ENCODE measurements around the gene AGPAT2. TPM values are rescaled to one million over a fixed set of nuclear protein-coding genes. Genes with fewer than 3 reads are reported as not detected.

Gene AGPAT2
- total and polyA plus RNA-seq, 7 experiments from 2014 or later, result 2.3 to 20.6 (median 12.0) TPM

DNA sequence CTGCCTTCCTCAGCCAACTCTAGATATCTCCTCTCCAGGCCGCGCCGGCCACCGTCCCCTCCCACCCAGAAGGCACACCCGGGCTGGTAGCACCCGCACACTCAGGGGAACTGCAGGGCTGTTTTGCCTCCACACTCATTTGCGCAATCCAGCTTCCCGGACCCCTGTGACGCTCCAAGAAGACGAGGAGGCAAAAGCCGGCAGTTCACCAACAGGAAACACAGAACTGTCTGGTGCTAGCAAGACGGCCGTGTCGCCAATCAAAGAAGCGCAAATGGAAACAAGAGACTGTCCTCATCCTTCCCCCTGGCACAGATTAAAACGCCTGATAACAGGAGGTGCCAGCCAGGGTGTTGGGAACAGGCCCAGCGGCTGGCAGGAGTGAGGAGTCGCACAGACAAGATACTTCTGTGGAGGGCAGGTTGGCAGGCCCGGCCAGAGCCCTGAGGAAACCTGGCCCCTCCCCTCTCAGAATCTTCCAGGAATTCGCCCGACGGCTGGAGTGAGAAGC, 7.8 kb downstream of the AGPAT2 start:
- H3K36me3 Mint-ChIP-seq, result no peaks in the 10 kb centered on the region
- Histone ChIP-seq H3K27me3 (ENCODE audit: control insufficient read depth in 2 of 2, insufficient read depth in 2 of 2, low read length in 2 of 2) (no peaks in the 10 kb centered on the region), H3K9me3 (ENCODE audit: control insufficient read depth in 2 of 3, low read length in 3 of 3) (no peaks in the 10 kb centered on the region), H3K27ac (ENCODE audit: low read depth, low read length) (no peak overlapping the region), H3K36me3 (ENCODE audit: control insufficient read depth in 2 of 3, insufficient read depth in 3 of 3, low read length in 3 of 3) (peaks cover 0 to 8% (median 0%) of the 10 kb centered on the region in 3 experiments), H3K4me3 (ENCODE audit: low read length) (no peak overlapping the region), H3K4me1 (ENCODE audit: control insufficient read depth in 2 of 2, insufficient read depth in 2 of 2, low read length in 2 of 2) (no peaks in the 10 kb centered on the region)
- ATAC-seq (peak; percentile 40), DNase-seq (no peak)
- POLR2A ChIA-PET, result no interaction called here
- CTCF ChIA-PET, result no interaction called here
- intact Hi-C loops (cut with micrococcal nuclease), result no loop called here
- peaks cover 0 to 8% (median 0%) of the 10 kb centered on the region in 7 donors for H3K4me1 Mint-ChIP-seq
- H3K4me3 Mint-ChIP-seq, result no peak overlapping the region
- no peaks in the 10 kb centered on the region for H3K27me3 Mint-ChIP-seq
- H3K9me3 Mint-ChIP-seq, result no peaks in the 10 kb centered on the region
- H3K27ac Mint-ChIP-seq, result peak overlapping the region in 1 of 9 donors; percentile 51

DNA sequence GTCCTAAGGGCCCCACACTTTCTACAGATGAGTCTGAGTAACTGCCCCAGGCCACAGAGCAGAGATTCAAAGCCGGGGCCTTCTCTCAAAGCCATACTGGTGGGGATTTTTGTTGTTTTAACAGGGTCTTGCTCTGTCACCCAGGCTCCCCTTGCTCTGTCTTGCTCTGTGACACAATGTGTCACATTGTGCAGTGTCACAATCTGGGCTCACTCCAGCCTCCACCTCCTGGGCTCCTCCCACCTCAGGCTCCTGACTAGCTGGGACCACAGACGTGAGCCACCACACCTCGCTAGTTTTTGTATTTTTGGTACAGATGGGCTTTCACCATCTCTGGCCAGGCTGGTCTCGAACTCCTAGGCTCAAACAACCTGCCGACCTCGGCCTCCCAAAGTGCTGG, 8.6 kb downstream of the AGPAT2 start:
- H3K36me3 ChIP-seq (ENCODE audit: control insufficient read depth in 2 of 3, insufficient read depth in 3 of 3, low read length in 3 of 3), result peaks cover 0 to 8% (median 0%) of the 10 kb centered on the region in 3 experiments
- no peak for DNase-seq
- H3K4me3 ChIP-seq (ENCODE audit: low read length), result no peak overlapping the region
- intact Hi-C loops (cut with micrococcal nuclease), result no loop called here
- peak; percentile 71 for ATAC-seq
- ChIA-PET CTCF (no interaction called here), POLR2A (no interaction called here)
- Mint-ChIP-seq H3K9me3 (no peaks in the 10 kb centered on the region), H3K4me1 (peaks cover 0 to 8% (median 0%) of the 10 kb centered on the region in 7 donors), H3K27ac (no peak overlapping the region), H3K4me3 (no peak overlapping the region), H3K36me3 (no peaks in the 10 kb centered on the region), H3K27me3 (no peaks in the 10 kb centered on the region)
- no peak overlapping the region for H3K27ac ChIP-seq (ENCODE audit: low read depth, low read length)
- H3K4me1 ChIP-seq (ENCODE audit: control insufficient read depth in 2 of 2, insufficient read depth in 2 of 2, low read length in 2 of 2), result no peaks in the 10 kb centered on the region
- no peaks in the 10 kb centered on the region for H3K27me3 ChIP-seq (ENCODE audit: control insufficient read depth in 2 of 2, insufficient read depth in 2 of 2, low read length in 2 of 2)
- no peaks in the 10 kb centered on the region for H3K9me3 ChIP-seq (ENCODE audit: control insufficient read depth in 2 of 3, low read length in 3 of 3)

GRCh38 chr9:136678034-136678433, 9.2 kb downstream of the AGPAT2 start:
- no peaks in the 10 kb centered on the region for H3K9me3 Mint-ChIP-seq
- no peak for DNase-seq
- Histone ChIP-seq H3K27ac (ENCODE audit: low read depth, low read length) (no peak overlapping the region), H3K9me3 (ENCODE audit: control insufficient read depth in 2 of 3, low read length in 3 of 3) (no peaks in the 10 kb centered on the region), H3K36me3 (ENCODE audit: control insufficient read depth in 2 of 3, insufficient read depth in 3 of 3, low read length in 3 of 3) (peaks cover 0 to 8% (median 0%) of the 10 kb centered on the region in 3 experiments), H3K4me3 (ENCODE audit: low read length) (no peak overlapping the region), H3K4me1 (ENCODE audit: control insufficient read depth in 2 of 2, insufficient read depth in 2 of 2, low read length in 2 of 2) (no peaks in the 10 kb centered on the region), H3K27me3 (ENCODE audit: control insufficient read depth in 2 of 2, insufficient read depth in 2 of 2, low read length in 2 of 2) (no peaks in the 10 kb centered on the region)
- no peak overlapping the region for H3K27ac Mint-ChIP-seq
- H3K4me1 Mint-ChIP-seq, result peaks cover 0 to 8% (median 0%) of the 10 kb centered on the region in 7 donors
- no peak for ATAC-seq
- ChIA-PET POLR2A (no interaction called here), CTCF (no interaction called here)
- H3K4me3 Mint-ChIP-seq, result no peak overlapping the region
- no peaks in the 10 kb centered on the region for H3K36me3 Mint-ChIP-seq
- H3K27me3 Mint-ChIP-seq, result no peaks in the 10 kb centered on the region
- intact Hi-C loops (cut with micrococcal nuclease), result no loop called here

DNA sequence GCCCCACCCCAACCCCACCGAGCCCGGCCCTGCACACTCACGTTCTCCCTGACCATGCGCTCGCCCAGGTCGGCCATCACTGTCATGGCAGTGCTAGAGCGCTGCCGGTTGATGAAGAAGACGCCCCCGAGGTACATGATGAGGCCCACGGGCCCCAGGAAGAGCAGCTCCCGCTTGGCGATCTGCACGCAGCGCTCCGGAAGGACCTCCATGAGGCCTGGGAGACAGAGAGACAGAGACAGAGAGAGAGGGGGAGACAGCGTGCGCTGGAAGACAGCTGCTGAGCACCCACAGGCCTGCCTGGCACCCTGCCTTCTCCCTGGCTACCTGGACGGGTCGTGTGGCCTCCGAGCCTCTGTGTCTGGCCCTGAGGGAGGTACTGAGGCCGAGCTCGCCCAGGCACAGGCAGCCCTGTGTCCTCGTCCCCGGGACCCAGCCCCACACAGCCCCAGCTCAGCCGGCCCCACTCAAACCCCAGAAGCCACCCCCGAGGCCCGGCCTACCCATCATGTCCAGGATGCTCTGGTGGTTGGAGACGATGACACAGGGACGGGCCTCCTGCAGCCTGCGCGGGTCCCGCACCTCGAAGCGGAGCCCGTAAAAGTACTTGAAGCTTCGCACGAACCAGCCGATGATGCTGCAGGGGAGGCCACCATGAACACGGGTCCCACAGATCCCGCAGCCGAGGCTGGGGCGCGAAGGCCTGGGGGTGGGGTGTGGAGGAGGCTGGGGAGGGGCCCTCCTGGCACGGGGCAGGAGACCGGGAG, 10.2 kb downstream of the AGPAT2 start:
- H3K9me3 Mint-ChIP-seq, result no peaks in the 10 kb centered on the region
- H3K27me3 ChIP-seq (ENCODE audit: control insufficient read depth in 2 of 2, insufficient read depth in 2 of 2, low read length in 2 of 2), result no peaks in the 10 kb centered on the region
- ATAC-seq (no peak), DNase-seq (no peak)
- no peak overlapping the region for H3K4me3 ChIP-seq (ENCODE audit: low read length)
- H3K4me1 ChIP-seq (ENCODE audit: control insufficient read depth in 2 of 2, insufficient read depth in 2 of 2, low read length in 2 of 2), result no peaks in the 10 kb centered on the region
- intact Hi-C loops (cut with micrococcal nuclease), result no loop called here
- H3K36me3 ChIP-seq (ENCODE audit: control insufficient read depth in 2 of 3, insufficient read depth in 3 of 3, low read length in 3 of 3), result peaks cover 0 to 8% (median 0%) of the 10 kb centered on the region in 3 experiments
- no peaks in the 10 kb centered on the region for H3K9me3 ChIP-seq (ENCODE audit: control insufficient read depth in 2 of 3, low read length in 3 of 3)
- CTCF ChIA-PET, result interaction anchor here (0.6 kb wide), 1 partner anchor 458 kb away, joined by 4 read pairs; no protein-coding TSS in a partner anchor
- H3K4me1 Mint-ChIP-seq, result peaks cover 0 to 8% (median 0%) of the 10 kb centered on the region in 7 donors
- H3K27me3 Mint-ChIP-seq, result no peaks in the 10 kb centered on the region
- POLR2A ChIA-PET, result no interaction called here
- H3K36me3 Mint-ChIP-seq, result no peaks in the 10 kb centered on the region
- no peak overlapping the region for H3K27ac Mint-ChIP-seq
- H3K4me3 Mint-ChIP-seq, result no peak overlapping the region
- H3K27ac ChIP-seq (ENCODE audit: low read depth, low read length), result no peak overlapping the region

DNA sequence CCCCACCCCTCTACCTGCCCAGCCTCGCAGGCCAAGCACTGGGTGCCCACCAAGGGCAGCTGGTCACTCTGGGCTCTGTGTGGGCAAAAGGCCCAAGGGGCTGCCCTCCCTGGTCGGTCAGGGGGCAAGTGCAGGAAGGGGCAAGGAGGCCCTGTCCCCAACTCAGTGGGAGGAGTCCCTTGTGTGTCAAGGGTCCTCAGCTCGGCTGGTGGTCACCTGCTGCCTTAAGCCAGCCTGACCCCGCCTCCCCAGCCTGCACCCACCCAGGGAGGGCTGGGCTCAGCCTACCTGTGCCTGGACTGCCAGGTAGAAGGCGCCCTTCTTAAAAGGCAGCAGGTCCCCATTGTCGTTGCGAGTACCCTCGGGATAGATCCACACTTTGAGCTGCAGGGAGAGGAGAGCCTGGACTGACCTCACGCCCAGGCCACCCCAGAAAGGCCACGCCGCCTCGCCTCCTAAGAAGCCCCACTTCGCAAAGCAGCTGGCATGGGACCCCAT, 10.9 kb downstream of the AGPAT2 start:
- H3K9me3 ChIP-seq (ENCODE audit: control insufficient read depth in 2 of 3, low read length in 3 of 3), result no peaks in the 10 kb centered on the region
- Mint-ChIP-seq H3K36me3 (no peaks in the 10 kb centered on the region), H3K4me1 (peaks cover 0 to 8% (median 0%) of the 10 kb centered on the region in 7 donors), H3K9me3 (no peaks in the 10 kb centered on the region), H3K4me3 (no peak overlapping the region), H3K27me3 (no peaks in the 10 kb centered on the region), H3K27ac (no peak overlapping the region)
- DNase-seq (no peak), ATAC-seq (no peak)
- H3K36me3 ChIP-seq (ENCODE audit: control insufficient read depth in 2 of 3, insufficient read depth in 3 of 3, low read length in 3 of 3), result peaks cover 0 to 8% (median 0%) of the 10 kb centered on the region in 3 experiments
- intact Hi-C loops (cut with micrococcal nuclease), result no loop called here
- no peak overlapping the region for H3K27ac ChIP-seq (ENCODE audit: low read depth, low read length)
- ChIA-PET CTCF (no interaction called here), POLR2A (no interaction called here)
- H3K4me3 ChIP-seq (ENCODE audit: low read length), result no peak overlapping the region
- H3K4me1 ChIP-seq (ENCODE audit: control insufficient read depth in 2 of 2, insufficient read depth in 2 of 2, low read length in 2 of 2), result no peaks in the 10 kb centered on the region
- H3K27me3 ChIP-seq (ENCODE audit: control insufficient read depth in 2 of 2, insufficient read depth in 2 of 2, low read length in 2 of 2), result no peaks in the 10 kb centered on the region

GRCh38 chr9:136675477-136676296, 11.6 kb downstream of the AGPAT2 start:
- no peak overlapping the region for H3K4me3 ChIP-seq (ENCODE audit: low read length)
- POLR2A ChIA-PET, result no interaction called here

More at GRCh38 chr9:136675477-136676296, 11.6 kb downstream of the AGPAT2 start:
- no peaks in the 10 kb centered on the region for H3K27me3 Mint-ChIP-seq
- Histone ChIP-seq H3K9me3 (ENCODE audit: control insufficient read depth in 2 of 3, low read length in 3 of 3) (no peaks in the 10 kb centered on the region), H3K27me3 (ENCODE audit: control insufficient read depth in 2 of 2, insufficient read depth in 2 of 2, low read length in 2 of 2) (no peaks in the 10 kb centered on the region), H3K36me3 (ENCODE audit: control insufficient read depth in 2 of 3, insufficient read depth in 3 of 3, low read length in 3 of 3) (peaks cover 0 to 8% (median 0%) of the 10 kb centered on the region in 3 experiments), H3K27ac (ENCODE audit: low read depth, low read length) (no peak overlapping the region), H3K4me1 (ENCODE audit: control insufficient read depth in 2 of 2, insufficient read depth in 2 of 2, low read length in 2 of 2) (no peaks in the 10 kb centered on the region)
- CTCF ChIA-PET, result no interaction called here
- no peaks in the 10 kb centered on the region for H3K36me3 Mint-ChIP-seq
- H3K4me3 Mint-ChIP-seq, result no peak overlapping the region
- no peak for ATAC-seq
- intact Hi-C loops (cut with micrococcal nuclease), result no loop called here
- no peak for DNase-seq
- H3K27ac Mint-ChIP-seq, result no peak overlapping the region
- peaks cover 0 to 8% (median 0%) of the 10 kb centered on the region in 7 donors for H3K4me1 Mint-ChIP-seq
- no peaks in the 10 kb centered on the region for H3K9me3 Mint-ChIP-seq

All from naive thymus-derived CD4-positive, alpha-beta T cell (primary cell).